OCI-LY1 (cell line): ENCODE results near the gene RUSF1.

Experiments
- H2AFZ ChIP-seq: fragments of 200-600 bp; sonication (generic), shearing (Covaris generic); 2 replicates; pipeline ENCODE4 v1.6.0; 2014; ENCODE audit warnings: antibody characterized with exemption, mild to moderate bottlenecking, low read length
- H3F3A ChIP-seq: fragments of 200-600 bp; sonication (generic), shearing (Covaris generic); 2 replicates; pipeline ENCODE4 v1.6.0; 2014; ENCODE audit warnings: mild to moderate bottlenecking, antibody characterized with exemption, low read length, moderate library complexity; ENCODE audit not compliant: insufficient read depth
- H3K27ac ChIP-seq: fragments of 200-600 bp; sonication (generic); 2 replicates; pipeline ENCODE4 v1.5.1; 2014; ENCODE audit warnings: low read length, mixed run types, mild to moderate bottlenecking, low read depth; ENCODE audit not compliant: poor library complexity, severe bottlenecking
- H3K27me3 ChIP-seq: fragments of 200-600 bp; sonication (generic); 2 replicates; pipeline ENCODE4 v1.6.0; 2014; ENCODE audit warnings: antibody characterized with exemption, mild to moderate bottlenecking, low read length, moderate library complexity; ENCODE audit not compliant: insufficient read depth
- H3K36me3 ChIP-seq: fragments of 200-600 bp; sonication (generic); 2 replicates; pipeline ENCODE4 v1.6.1; 2014; ENCODE audit warnings: mild to moderate bottlenecking, antibody characterized with exemption, low read length, moderate library complexity, mixed read lengths; ENCODE audit not compliant: insufficient read depth
- H3K4me1 ChIP-seq: fragments of 200-600 bp; sonication (generic); 2 replicates; pipeline ENCODE4 v1.5.1; 2014; ENCODE audit warnings: mild to moderate bottlenecking, low read length, moderate library complexity; ENCODE audit not compliant: insufficient read depth, severe bottlenecking
- H3K4me2 ChIP-seq: fragments of 200-600 bp; sonication (generic), shearing (Covaris generic); 2 replicates; pipeline ENCODE4 v1.6.1; 2014; ENCODE audit warnings: low read length
- H3K4me3 ChIP-seq: fragments of 200-600 bp; sonication (generic); 2 replicates; pipeline ENCODE4 v1.5.1; 2014; ENCODE audit warnings: low read length, low read depth, mild to moderate bottlenecking, mixed read lengths; ENCODE audit not compliant: poor library complexity, severe bottlenecking
- H3K79me2 ChIP-seq: fragments of 200-600 bp; shearing (Covaris generic); 2 replicates; pipeline ENCODE4 v1.6.1; 2016; ENCODE audit warnings: mixed run types, low read length, mixed read lengths; ENCODE audit not compliant: insufficient read depth
- H3K9ac ChIP-seq: fragments of 200-600 bp; sonication (generic), shearing (Covaris generic); 2 replicates; pipeline ENCODE4 v1.6.1; 2014; ENCODE audit warnings: mild to moderate bottlenecking, low read length, mixed read lengths
- H3K9me2 ChIP-seq: fragments of 200-600 bp; sonication (generic), shearing (Covaris generic); 2 replicates; pipeline ENCODE4 v1.6.1; 2014; ENCODE audit warnings: low read depth, mild to moderate bottlenecking, low read length, mixed read lengths
- H3K9me3 ChIP-seq: fragments of 200-600 bp; shearing (Covaris generic); 2 replicates; pipeline ENCODE4 v1.6.1; 2014; ENCODE audit warnings: low read length, mixed read lengths
- H4K20me1 ChIP-seq: fragments of 200-600 bp; sonication (generic), shearing (Covaris generic); 2 replicates; pipeline ENCODE4 v1.6.0; 2016; ENCODE audit warnings: mild to moderate bottlenecking, low read length; ENCODE audit not compliant: insufficient read depth
- EZH2 ChIP-seq: fragments of 200-600 bp; sonication (generic), shearing (Covaris generic); IDR thresholded peaks from 2 replicates; pipeline ENCODE4 v1.8.0; 2017; ENCODE audit warnings: borderline replicate concordance, mixed run types, mild to moderate bottlenecking, antibody characterized with exemption, low read length, moderate library complexity, mixed read lengths
- TF ChIP-seq, protein P1 (sequence below): fragments of 200-600 bp; sonication (generic), shearing (Covaris generic); IDR thresholded peaks from 2 replicates; pipeline ENCODE4 v1.5.1; 2017; ENCODE audit warnings: mild to moderate bottlenecking, antibody characterized with exemption, low read length, moderate library complexity, mixed read lengths

Gene RUSF1

GRCh38 chr16:31464348-31464769, 43.8 kb downstream of the RUSF1 start:
- H4K20me1 ChIP-seq, result no peaks in the 10 kb centered on the region
- TF ChIP-seq, protein P1, sequence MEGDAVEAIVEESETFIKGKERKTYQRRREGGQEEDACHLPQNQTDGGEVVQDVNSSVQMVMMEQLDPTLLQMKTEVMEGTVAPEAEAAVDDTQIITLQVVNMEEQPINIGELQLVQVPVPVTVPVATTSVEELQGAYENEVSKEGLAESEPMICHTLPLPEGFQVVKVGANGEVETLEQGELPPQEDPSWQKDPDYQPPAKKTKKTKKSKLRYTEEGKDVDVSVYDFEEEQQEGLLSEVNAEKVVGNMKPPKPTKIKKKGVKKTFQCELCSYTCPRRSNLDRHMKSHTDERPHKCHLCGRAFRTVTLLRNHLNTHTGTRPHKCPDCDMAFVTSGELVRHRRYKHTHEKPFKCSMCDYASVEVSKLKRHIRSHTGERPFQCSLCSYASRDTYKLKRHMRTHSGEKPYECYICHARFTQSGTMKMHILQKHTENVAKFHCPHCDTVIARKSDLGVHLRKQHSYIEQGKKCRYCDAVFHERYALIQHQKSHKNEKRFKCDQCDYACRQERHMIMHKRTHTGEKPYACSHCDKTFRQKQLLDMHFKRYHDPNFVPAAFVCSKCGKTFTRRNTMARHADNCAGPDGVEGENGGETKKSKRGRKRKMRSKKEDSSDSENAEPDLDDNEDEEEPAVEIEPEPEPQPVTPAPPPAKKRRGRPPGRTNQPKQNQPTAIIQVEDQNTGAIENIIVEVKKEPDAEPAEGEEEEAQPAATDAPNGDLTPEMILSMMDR, result no peak
- TF ChIP-seq EZH2, result no peak

GRCh38 chr16:31461921-31462804, 46.0 kb downstream of the RUSF1 start:
- Histone ChIP-seq H3K4me1 (peaks cover 18% of the 10 kb centered on the region), H3K4me2 (no peak overlapping the region), H3K9me3 (no peaks in the 10 kb centered on the region), H3F3A (no peaks in the 10 kb centered on the region), H3K79me2 (no peaks in the 10 kb centered on the region), H3K36me3 (peaks cover 4% of the 10 kb centered on the region; the same call in 1 of the 2 replicates), H3K27ac (no peak overlapping the region), H4K20me1 (no peaks in the 10 kb centered on the region), H3K27me3 (no peaks in the 10 kb centered on the region), H3K4me3 (no peak overlapping the region), H2AFZ (no peak overlapping the region), H3K9ac (no peak overlapping the region), H3K9me2 (no peaks in the 10 kb centered on the region)
- no peak for TF ChIP-seq EZH2
- TF ChIP-seq, protein P1, result no peak

More at GRCh38 chr16:31464348-31464769, 43.8 kb downstream of the RUSF1 start:
- H2AFZ ChIP-seq, result no peak overlapping the region
- no peaks in the 10 kb centered on the region for H3K27me3 ChIP-seq
- no peak overlapping the region for H3K4me2 ChIP-seq
- no peak overlapping the region for H3K4me3 ChIP-seq
- no peaks in the 10 kb centered on the region for H3K79me2 ChIP-seq
- no peaks in the 10 kb centered on the region for H3K9me3 ChIP-seq
- H3K9me2 ChIP-seq, result no peaks in the 10 kb centered on the region
- H3K27ac ChIP-seq, result no peak overlapping the region
- no peak overlapping the region for H3K9ac ChIP-seq
- H3K4me1 ChIP-seq, result peaks cover 7% of the 10 kb centered on the region
- no peaks in the 10 kb centered on the region for H3K36me3 ChIP-seq
- H3F3A ChIP-seq, result no peaks in the 10 kb centered on the region

GRCh38 chr16:31461201-31461920, 46.8 kb downstream of the RUSF1 start:
- H3K79me2 ChIP-seq, result no peaks in the 10 kb centered on the region
- no peak overlapping the region for H3K4me3 ChIP-seq
- H3K9me3 ChIP-seq, result no peaks in the 10 kb centered on the region
- H3K4me2 ChIP-seq, result no peak overlapping the region
- no peaks in the 10 kb centered on the region for H4K20me1 ChIP-seq
- no peaks in the 10 kb centered on the region for H3F3A ChIP-seq
- peaks cover 8% of the 10 kb centered on the region; the same call in 1 of the 2 replicates for H3K36me3 ChIP-seq
- no peaks in the 10 kb centered on the region for H3K27me3 ChIP-seq
- H3K9ac ChIP-seq, result no peak overlapping the region
- TF ChIP-seq, protein P1, result no peak
- no peak for TF ChIP-seq EZH2
- no peak overlapping the region for H3K27ac ChIP-seq
- H3K4me1 ChIP-seq, result peaks cover 18% of the 10 kb centered on the region
- H3K9me2 ChIP-seq, result no peaks in the 10 kb centered on the region
- no peak overlapping the region for H2AFZ ChIP-seq
